Stimulated activated CD4-positive, alpha-beta T cell treated with anti-CD3 and anti-CD28 coated beads, Interleukin-2, amount 100 ng/mL, for 4 hours (primary cell): Measurements from ENCODE around the gene CD47.
A peak's percentile ranks its signal among the peaks of the same experiment; 100 is the strongest.

ENCODE experiments used
- DNase-seq: peaks from one replicate; pipeline ENCODE4 v3.0.0-alpha.2; 2020; ENCODE audit warnings: low read depth

CD47 gene

GRCh38 chr3:108091498-108092250 lies 843 bp upstream of the CD47 start:
- DNase-seq = peak; percentile 41

GRCh38 chr3:108090049-108090700 lies 656 bp downstream of the CD47 start:
- DNase-seq = peak; percentile 68

GRCh38 chr3:108089579-108089978 lies 1.3 kb downstream of the CD47 start:
- DNase-seq = no peak

- DNase-seq = no peak
Observed at GRCh38 chr3:108088697-108089096, 2.1 kb downstream of the CD47 start.

- DNase-seq = no peak
Observed at GRCh38 chr3:108088146-108088545, 2.7 kb downstream of the CD47 start.

- no peak for DNase-seq
Observed at GRCh38 chr3:108086653-108087052, 4.2 kb downstream of the CD47 start.

GRCh38 chr3:108085810-108086350 lies 5.0 kb downstream of the CD47 start:
- no peak for DNase-seq

GRCh38 chr3:108085370-108085769 lies 5.5 kb downstream of the CD47 start:
- DNase-seq = no peak

- no peak for DNase-seq
Observed at GRCh38 chr3:108079877-108080276, 11.0 kb downstream of the CD47 start.

- no peak for DNase-seq
Observed at GRCh38 chr3:108079043-108079442, 11.8 kb downstream of the CD47 start.

GRCh38 chr3:108076564-108076963 lies 14.3 kb downstream of the CD47 start:
- no peak for DNase-seq

GRCh38 chr3:108073764-108074431 lies 16.9 kb downstream of the CD47 start:
- DNase-seq = no peak

GRCh38 chr3:108071368-108071767 lies 19.5 kb downstream of the CD47 start:
- DNase-seq = no peak

- DNase-seq = no peak
Observed at GRCh38 chr3:108070356-108070755, 20.5 kb downstream of the CD47 start.

- no peak for DNase-seq
Observed at GRCh38 chr3:108067768-108068167, 23.1 kb downstream of the CD47 start.

- no peak for DNase-seq
Observed at GRCh38 chr3:108065096-108065495, 25.7 kb downstream of the CD47 start.

GRCh38 chr3:108064293-108064887 lies 26.4 kb downstream of the CD47 start:
- no peak for DNase-seq

- DNase-seq = no peak
Observed at GRCh38 chr3:108062051-108062450, 28.8 kb downstream of the CD47 start.

- no peak for DNase-seq
Observed at GRCh38 chr3:108060331-108060730, 30.5 kb downstream of the CD47 start.

GRCh38 chr3:108055931-108056330 lies 34.9 kb downstream of the CD47 start:
- DNase-seq = no peak

GRCh38 chr3:108054935-108055334 lies 35.9 kb downstream of the CD47 start:
- DNase-seq = no peak

GRCh38 chr3:108053483-108053882 lies 37.3 kb downstream of the CD47 start:
- no peak for DNase-seq

- no peak for DNase-seq
Observed at GRCh38 chr3:108053067-108053466, 37.8 kb downstream of the CD47 start.
